A549 treated with RU486 at 1 μM for 4 hours (cell line): ENCODE data around the gene ERMARD. TPM values are rescaled to one million over a fixed set of nuclear protein-coding genes. Genes with fewer than 3 reads are reported as not detected.

ENCODE experiments used
- total RNA-seq: library from RNA; stranded (reverse); fragments of 200-300 nt; extraction: Qiagen RNA extraction; gene quantifications from 5 replicates; pipeline ENCODE4 v1.2.3, GENCODE V29; 2022; ENCODE audit warnings: low read depth

The ERMARD gene
- total RNA-seq, result 4.6 to 7.3 TPM (median 6.5 TPM) in 5 replicates

DNA sequence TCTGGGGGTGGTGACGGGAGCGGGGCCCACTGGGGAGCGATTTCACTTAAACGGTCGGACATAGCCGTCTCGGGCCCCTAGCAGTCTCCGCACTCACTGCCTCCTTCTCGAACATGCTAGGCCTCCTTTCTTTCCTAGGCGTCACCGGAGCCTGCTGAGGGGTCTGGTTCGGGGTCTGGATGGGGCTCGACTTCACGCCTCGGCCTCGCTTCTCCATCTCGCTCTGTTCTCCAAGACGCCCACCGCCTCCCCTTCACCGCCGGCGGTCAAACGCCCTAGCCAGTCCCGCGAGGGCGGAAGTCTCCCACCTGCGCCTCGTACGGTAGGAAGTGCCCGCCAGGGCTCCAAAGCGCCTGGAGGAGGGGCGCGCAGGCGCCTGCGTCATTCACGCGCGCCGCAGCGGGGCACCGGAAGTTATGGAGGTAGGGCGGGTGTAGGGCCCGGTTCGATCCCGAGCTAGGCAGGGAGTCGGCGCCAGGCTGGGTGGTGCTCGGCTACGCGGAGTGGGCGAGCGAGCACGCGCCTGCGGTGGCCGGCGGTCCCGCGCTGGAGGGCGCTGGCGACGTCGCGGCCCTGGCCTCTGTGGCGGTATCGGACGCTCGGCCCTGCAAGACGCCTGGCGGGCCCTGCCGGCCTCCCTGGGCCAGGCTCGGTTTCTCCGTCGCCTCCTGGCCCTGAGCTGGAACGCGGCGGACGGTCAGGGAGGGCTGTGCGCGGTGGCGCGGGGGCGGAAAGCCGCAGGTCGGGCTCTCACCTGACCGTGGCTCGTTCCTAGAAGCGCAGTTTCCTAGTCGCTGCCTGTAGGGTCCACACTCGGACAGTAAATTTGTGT lies at the start of gene ERMARD, which contains the start of gene DYNLT2:
ERMARD (plus strand) TSS at position 381 of the 832 bp plus-strand sequence; CDS start at position 417, 36 bp downstream.
DYNLT2 (minus strand) TSS at position 331 of the 832 bp plus-strand sequence; CDS start at position 217, 114 bp downstream.

DNA sequence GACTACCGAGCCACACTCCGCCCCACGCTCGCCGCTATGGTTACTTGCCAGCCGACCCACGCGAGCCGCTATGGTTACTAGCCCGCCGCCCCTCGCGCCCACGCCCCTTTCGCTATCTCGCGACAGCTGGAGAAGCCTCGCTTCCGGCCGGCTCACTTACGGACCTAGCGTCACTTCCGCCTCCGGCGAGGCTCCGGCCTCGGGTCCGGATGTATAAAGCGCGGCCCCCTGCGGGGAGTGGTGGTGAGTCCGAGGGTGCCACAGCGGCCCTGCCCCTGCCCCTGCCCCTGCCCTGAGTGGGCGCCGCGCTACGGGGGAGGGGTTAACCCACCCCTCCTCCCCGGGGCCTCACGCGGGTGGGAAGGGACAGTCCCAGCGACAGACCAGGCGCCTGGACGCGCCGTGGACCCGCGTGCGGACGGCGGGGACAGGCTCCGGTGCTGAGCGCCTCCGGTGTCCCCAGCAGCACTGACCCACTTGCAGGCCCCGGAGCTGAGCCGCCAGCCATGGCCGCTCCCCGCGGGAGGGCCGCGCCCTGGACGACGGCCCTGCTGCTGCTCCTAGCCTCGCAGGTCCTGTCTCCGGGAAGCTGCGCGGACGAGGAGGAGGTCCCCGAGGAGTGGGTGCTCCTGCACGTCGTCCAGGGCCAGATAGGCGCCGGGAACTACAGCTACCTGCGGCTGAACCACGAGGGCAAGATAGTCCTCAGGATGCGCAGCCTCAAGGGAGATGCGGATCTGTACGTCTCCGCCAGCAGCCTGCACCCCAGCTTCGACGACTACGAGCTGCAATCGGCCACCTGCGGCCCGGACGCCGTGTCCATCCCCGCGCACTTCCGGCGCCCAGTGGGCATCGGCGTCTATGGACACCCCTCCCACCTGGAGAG lies 49.2 kb upstream of the ERMARD start, which contains the start of the genes C6orf120 and WDR27:
C6orf120 (plus strand) TSS at position 173 of the 886 bp plus-strand sequence; CDS start at position 507, 334 bp downstream.
WDR27 (minus strand) TSS at position 76 of the 886 bp plus-strand sequence. CDS start 13,024 bp downstream, outside the sequence.

DNA sequence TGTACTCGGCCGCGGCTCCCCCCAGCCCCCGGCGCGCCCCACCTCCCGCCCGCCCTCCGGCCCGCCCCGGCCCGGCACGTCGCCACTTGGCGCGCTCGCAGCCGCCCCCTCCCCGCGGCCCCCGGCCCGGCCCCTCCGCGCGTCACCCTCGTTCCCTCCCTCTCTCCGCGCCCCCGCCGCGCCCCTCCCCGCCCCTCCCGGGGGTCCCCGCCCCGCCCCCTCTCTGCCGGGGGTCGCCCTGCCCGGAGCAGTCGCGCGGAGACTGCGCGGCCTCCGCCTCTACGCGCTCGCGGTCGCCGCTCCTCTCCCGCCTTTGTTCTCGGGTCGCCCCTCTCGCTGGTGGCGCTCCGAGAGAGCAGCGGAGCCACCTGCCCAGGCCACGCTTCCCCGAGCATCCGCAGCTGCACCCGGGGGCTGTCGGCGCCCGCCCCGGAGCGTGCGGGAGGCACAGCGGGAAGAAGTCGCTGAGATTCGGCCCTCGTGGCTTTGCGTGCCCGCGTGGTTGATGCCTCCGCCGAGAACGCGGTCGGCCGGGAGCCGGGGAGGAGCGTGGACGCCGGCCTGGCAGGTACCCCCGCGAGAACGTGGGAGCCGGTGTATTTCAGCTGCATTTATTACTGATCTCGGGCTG lies 26.8 kb upstream of the ERMARD start, which contains the start of gene PHF10:
PHF10 (minus strand) TSS at position 7 of the 631 bp plus-strand sequence. CDS start 569 bp downstream, outside the sequence.

Other genes with a start within 250 kb of the ERMARD start
- gene WDR27, start 49.6 kb upstream of the ERMARD start, total RNA-seq, result 6.4 to 12.0 TPM (median 9.9 TPM) in 5 replicates
- 6.0 to 13.5 TPM (median 13.0 TPM) in 5 replicates for gene C6orf120, start 49.5 kb upstream of the ERMARD start, total RNA-seq
- 17.2 to 23.4 TPM (median 22.3 TPM) in 5 replicates for gene PHF10, start 27.1 kb upstream of the ERMARD start, total RNA-seq
- gene DYNLT2, start 50 bp upstream of the ERMARD start, total RNA-seq, result 0.27 to 0.70 TPM (median 0.65 TPM) in 5 replicates